Ovary (tissue), 9 donors: ENCODE measurements around the gene SCO1. TPM values are rescaled to one million over a fixed set of nuclear protein-coding genes. Genes with fewer than 3 reads are reported as not detected.

Source experiments
- DNase-seq, 5 donors: peaks; one replicate each; pipeline ENCODE4 v3.0.0-alpha.2; 2019 to 2020
- H3K27ac ChIP-seq, 2 donors: fragments of 200-600 bp; one replicate each; pipeline versions ENCODE4 v1.5.1 to v1.8.0; 2019 to 2022
- H3K27me3 ChIP-seq: fragments of 200-600 bp; one replicate; pipeline ENCODE4 v1.8.0; 2022
- H3K36me3 ChIP-seq: fragments of 200-600 bp; sonication (generic); one replicate; pipeline ENCODE4 v1.5.1; 2019
- H3K4me1 ChIP-seq: one replicate; pipeline ENCODE4 v1.8.1; 2013; ENCODE audit warnings: mild to moderate bottlenecking, moderate library complexity; ENCODE audit not compliant: insufficient read depth
- H3K4me3 ChIP-seq: fragments of 200-600 bp; sonication (generic); one replicate; pipeline ENCODE4 v1.5.1; 2017
- H3K9me3 ChIP-seq, 2 donors: fragments of 200-600 bp in 1 of 2; sonication (generic) in 1 of 2; one replicate each; pipeline versions ENCODE4 v1.5.1 to v1.8.1; 2013 to 2019; ENCODE audit warnings: mild to moderate bottlenecking in 1 of 2, moderate library complexity in 1 of 2
- CTCF ChIP-seq, 3 donors: fragments of 450-650 bp in 2 of 3; fragments of 200-600 bp in 1 of 3; IDR thresholded peaks; one replicate each; pipeline versions ENCODE4 v1.5.1 to v1.8.0; 2016 to 2022; ENCODE audit warnings: antibody characterized with exemption in 3 of 3, mild to moderate bottlenecking in 1 of 3
- EP300 ChIP-seq: sonication (generic); formaldehyde crosslinking; IDR thresholded peaks from one replicate; pipeline ENCODE4 v1.6.1; 2017; ENCODE audit warnings: antibody characterized with exemption
- POLR2A ChIP-seq: fragments of 450-650 bp; IDR thresholded peaks from one replicate; pipeline ENCODE4 v1.6.1; 2017; ENCODE audit warnings: antibody characterized with exemption, mild to moderate bottlenecking, moderate library complexity
- WGBS, 3 donors: extraction: QIAGEN DNeasy Blood & Tissue Kit in 1 of 3; methylation state at CpG; one replicate each; pipeline versions ENCODE4 v1.1.5 to v1.1.7; 2013 to 2017; 5-methylcytosine and 5-hydroxymethylcytosine counted together
- intact Hi-C, 4 donors: fragments of 100-400 bp; cut with DNase I; formaldehyde crosslinking; loops; one replicate each; pipeline versions ENCODE4 v1.11.0 to v1.15.1; 2022 to 2023
- polyA plus RNA-seq, 2 donors: library from polyadenylated mRNA; stranded (reverse); fragments of 200-250 nt in 1 of 2; fragments of 350-450 nt in 1 of 2; fragmentation: Illumina TruSeq in 1 of 2; extraction: RNeasy Lipid Tissue Mini Kit (QIAGEN cat#74804) in 1 of 2; gene quantifications; one replicate each; pipeline ENCODE4 v1.2.3, GENCODE V29; 2013 to 2014
- total RNA-seq, 7 donors: library from RNA; depleted of rRNA in 2 of 7; stranded (reverse); fragments of >200 nt in 2 of 7; fragmentation: NEBNext Ultra II Directional in 3 of 7; extraction: Animal tissue kit (Norgen Biotek cat#: 25700) in 3 of 7; gene quantifications; one replicate each; pipeline versions ENCODE4 v1.1.0 to v1.2.4, GENCODE V29; 2016 to 2023
- donor health status: DM: no; HTN: no; CAD: no; lungs with moderate emphysema.
- donor health status: DM: no; HTN: no; CAD: no.
- donor health status: Bipolar disorder and iron deficiency.
- donor health status: DM: yes; HTN: yes; CAD: no.
- donor health status: DM: no; HTN: no; CAD: no.
- donor health status: DM: yes; HTN: yes; CAD: no.

SCO1 gene
- total and polyA plus RNA-seq, 9 donors = 9.5 to 26.5 (median 20.7) TPM

- no peak for DNase-seq
- H3K27ac ChIP-seq = no peak overlapping the region
- WGBS, 3 donors = 70 to 76% (median 70%) methylated on average over 11 of the region's 11 CpGs
Measured at GRCh38 chr17:10652984-10653659, 44.2 kb downstream of the SCO1 start.

DNA sequence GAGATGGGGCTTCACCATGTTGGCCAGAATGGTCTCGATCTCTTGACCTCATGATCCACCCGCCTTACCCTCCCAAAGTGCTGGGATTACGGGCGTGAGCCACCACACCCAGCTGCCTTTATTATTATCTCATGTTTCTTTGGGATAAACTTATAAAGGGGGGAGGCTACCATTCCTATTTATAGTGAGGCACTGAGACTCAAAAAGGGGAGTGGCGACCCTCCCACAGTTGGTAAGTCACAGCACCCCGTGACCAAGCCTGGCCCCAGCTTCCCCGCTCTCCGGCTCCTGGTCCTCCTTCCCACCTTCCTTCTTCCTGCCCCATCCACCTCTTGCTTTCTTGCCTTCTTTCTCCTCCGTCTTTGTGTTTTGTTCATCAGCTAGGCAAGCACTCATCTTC lies 45.4 kb downstream of the SCO1 start:
- TF ChIP-seq CTCF (IDR thresholded peaks at IDR 0.05) = no peak
- no peak for TF ChIP-seq POLR2A
- TF ChIP-seq EP300 = no peak
- H3K27me3 ChIP-seq = no peaks in the 10 kb centered on the region
- H3K27ac ChIP-seq = no peak overlapping the region
- H3K36me3 ChIP-seq = no peaks in the 10 kb centered on the region
- no peaks in the 10 kb centered on the region for H3K9me3 ChIP-seq
- WGBS, 3 donors = 83 to 97% (median 86%) methylated on average over 9 of the region's 9 CpGs
- DNase-seq = no peak
- intact Hi-C loops = no loop called here
- H3K4me3 ChIP-seq = no peak overlapping the region
- no peaks in the 10 kb centered on the region for H3K4me1 ChIP-seq

More at GRCh38 chr17:10652984-10653659, 44.2 kb downstream of the SCO1 start:
- Histone ChIP-seq H3K4me3 (no peak overlapping the region), H3K9me3 (no peaks in the 10 kb centered on the region), H3K27me3 (no peaks in the 10 kb centered on the region), H3K4me1 (no peaks in the 10 kb centered on the region), H3K36me3 (no peaks in the 10 kb centered on the region)
- intact Hi-C loops = no loop called here
- TF ChIP-seq EP300 (no peak), CTCF (IDR thresholded peaks at IDR 0.05) (no peak), POLR2A (no peak)

DNA sequence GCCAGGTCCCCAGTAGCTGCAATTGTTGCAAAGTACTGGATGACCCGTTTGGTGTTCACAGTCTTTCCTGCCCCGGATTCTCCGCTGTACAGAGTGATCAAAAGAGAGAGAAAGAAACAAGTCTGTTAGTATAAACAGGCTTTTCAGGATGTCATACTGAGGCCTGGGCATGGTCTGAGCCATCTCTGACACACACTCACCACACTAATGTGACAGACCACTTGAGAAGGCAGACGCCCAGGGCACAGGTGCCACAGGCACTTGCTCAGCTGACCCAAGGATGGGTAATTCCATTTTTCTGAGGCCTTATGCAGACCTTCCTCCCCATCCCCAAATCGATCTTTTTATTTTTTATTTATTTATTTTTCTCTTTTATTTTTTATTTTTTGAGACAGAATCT lies 47.7 kb downstream of the SCO1 start:
- WGBS, 3 donors = 89 to 92% (median 91%) methylated on average over 5 of the region's 5 CpGs
- no peaks in the 10 kb centered on the region for H3K36me3 ChIP-seq
- intact Hi-C loops = loop anchor here in 2 of 4 donors (5.0 to 10.0 kb wide), 2 partner anchors 195 to 198 kb away; no protein-coding TSS in a partner anchor

DNA sequence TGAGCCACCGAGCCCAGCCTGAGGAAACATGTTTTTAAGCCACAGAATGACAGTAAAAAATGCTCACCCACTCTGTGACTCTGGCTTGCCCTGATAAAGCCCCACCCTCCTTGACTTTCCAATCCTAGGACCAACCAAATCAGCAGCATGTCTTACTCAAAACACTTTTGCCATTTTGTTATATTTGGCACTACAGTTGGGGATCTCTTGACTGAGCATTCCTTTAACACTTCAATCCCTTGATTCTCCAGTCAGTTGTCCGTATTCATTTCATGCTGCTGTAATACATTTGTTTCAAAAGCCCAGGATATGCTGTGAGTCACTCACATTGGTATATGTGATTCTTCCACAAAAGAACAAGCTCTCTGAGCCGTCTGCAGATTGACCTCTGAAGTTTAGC lies 48.4 kb downstream of the SCO1 start:
- Histone ChIP-seq H3K4me1 (no peaks in the 10 kb centered on the region), H3K4me3 (no peak overlapping the region), H3K27ac (no peak overlapping the region), H3K27me3 (no peaks in the 10 kb centered on the region), H3K36me3 (no peaks in the 10 kb centered on the region), H3K9me3 (no peaks in the 10 kb centered on the region)
- no peak for DNase-seq
- no peak for TF ChIP-seq CTCF (IDR thresholded peaks at IDR 0.05)
- 75 to 79% (median 76%) methylated on average over 3 of the region's 3 CpGs for WGBS, 3 donors
- intact Hi-C loops = loop anchor here in 2 of 4 donors (5.0 to 10.0 kb wide), 2 partner anchors 196 to 198 kb away; no protein-coding TSS in a partner anchor

More for the DNA sequence above, 47.7 kb downstream of the SCO1 start:
- TF ChIP-seq CTCF (IDR thresholded peaks at IDR 0.05) (no peak), EP300 (no peak), POLR2A (no peak)
- no peak for DNase-seq
- H3K4me1 ChIP-seq = no peaks in the 10 kb centered on the region
- no peaks in the 10 kb centered on the region for H3K27me3 ChIP-seq
- no peak overlapping the region for H3K4me3 ChIP-seq
- H3K27ac ChIP-seq = no peak overlapping the region
- H3K9me3 ChIP-seq = no peaks in the 10 kb centered on the region
